ENCODE data around the gene WDR72.

- TF ChIP-seq CTCF (IDR thresholded peaks at IDR 0.05; ENCODE audit: low read depth, low read length): no peak
- TF ChIP-seq MAX (IDR thresholded peaks at IDR 0.05; ENCODE audit: low read depth, low read length): no peak
- TF ChIP-seq POLR2A (IDR thresholded peaks at IDR 0.05; ENCODE audit: extremely low read depth, insufficient read length): no peak
Measured at GRCh38 chr15:53710906-53711305, 48.6 kb downstream of the WDR72 start.

Measured in NB4 (cell line).